ENCODE results near the gene PLXNA1.

PLXNA1 gene

GRCh38 chr3:126941721-126942270, 41.1 kb upstream of the PLXNA1 start:
- no peak overlapping the region for H3K4me3 ChIP-seq (ENCODE audit: low read depth, low read length)
- TF ChIP-seq POLR2A (IDR thresholded peaks at IDR 0.05; ENCODE audit: extremely low read depth, insufficient read length) (no peak), MYC (IDR thresholded peaks at IDR 0.05; ENCODE audit: low read depth, low read length) (no peak)
- TF ChIP-seq, protein P1, sequence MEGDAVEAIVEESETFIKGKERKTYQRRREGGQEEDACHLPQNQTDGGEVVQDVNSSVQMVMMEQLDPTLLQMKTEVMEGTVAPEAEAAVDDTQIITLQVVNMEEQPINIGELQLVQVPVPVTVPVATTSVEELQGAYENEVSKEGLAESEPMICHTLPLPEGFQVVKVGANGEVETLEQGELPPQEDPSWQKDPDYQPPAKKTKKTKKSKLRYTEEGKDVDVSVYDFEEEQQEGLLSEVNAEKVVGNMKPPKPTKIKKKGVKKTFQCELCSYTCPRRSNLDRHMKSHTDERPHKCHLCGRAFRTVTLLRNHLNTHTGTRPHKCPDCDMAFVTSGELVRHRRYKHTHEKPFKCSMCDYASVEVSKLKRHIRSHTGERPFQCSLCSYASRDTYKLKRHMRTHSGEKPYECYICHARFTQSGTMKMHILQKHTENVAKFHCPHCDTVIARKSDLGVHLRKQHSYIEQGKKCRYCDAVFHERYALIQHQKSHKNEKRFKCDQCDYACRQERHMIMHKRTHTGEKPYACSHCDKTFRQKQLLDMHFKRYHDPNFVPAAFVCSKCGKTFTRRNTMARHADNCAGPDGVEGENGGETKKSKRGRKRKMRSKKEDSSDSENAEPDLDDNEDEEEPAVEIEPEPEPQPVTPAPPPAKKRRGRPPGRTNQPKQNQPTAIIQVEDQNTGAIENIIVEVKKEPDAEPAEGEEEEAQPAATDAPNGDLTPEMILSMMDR (IDR thresholded peaks at IDR 0.05; ENCODE audit: low read depth, low read length): no peak
- TF ChIP-seq, protein P2, sequence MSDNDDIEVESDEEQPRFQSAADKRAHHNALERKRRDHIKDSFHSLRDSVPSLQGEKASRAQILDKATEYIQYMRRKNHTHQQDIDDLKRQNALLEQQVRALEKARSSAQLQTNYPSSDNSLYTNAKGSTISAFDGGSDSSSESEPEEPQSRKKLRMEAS (IDR thresholded peaks at IDR 0.05; ENCODE audit: low read depth, low read length): no peak
- DNase-seq (ENCODE audit: low read depth): peak; percentile 26

DNA sequence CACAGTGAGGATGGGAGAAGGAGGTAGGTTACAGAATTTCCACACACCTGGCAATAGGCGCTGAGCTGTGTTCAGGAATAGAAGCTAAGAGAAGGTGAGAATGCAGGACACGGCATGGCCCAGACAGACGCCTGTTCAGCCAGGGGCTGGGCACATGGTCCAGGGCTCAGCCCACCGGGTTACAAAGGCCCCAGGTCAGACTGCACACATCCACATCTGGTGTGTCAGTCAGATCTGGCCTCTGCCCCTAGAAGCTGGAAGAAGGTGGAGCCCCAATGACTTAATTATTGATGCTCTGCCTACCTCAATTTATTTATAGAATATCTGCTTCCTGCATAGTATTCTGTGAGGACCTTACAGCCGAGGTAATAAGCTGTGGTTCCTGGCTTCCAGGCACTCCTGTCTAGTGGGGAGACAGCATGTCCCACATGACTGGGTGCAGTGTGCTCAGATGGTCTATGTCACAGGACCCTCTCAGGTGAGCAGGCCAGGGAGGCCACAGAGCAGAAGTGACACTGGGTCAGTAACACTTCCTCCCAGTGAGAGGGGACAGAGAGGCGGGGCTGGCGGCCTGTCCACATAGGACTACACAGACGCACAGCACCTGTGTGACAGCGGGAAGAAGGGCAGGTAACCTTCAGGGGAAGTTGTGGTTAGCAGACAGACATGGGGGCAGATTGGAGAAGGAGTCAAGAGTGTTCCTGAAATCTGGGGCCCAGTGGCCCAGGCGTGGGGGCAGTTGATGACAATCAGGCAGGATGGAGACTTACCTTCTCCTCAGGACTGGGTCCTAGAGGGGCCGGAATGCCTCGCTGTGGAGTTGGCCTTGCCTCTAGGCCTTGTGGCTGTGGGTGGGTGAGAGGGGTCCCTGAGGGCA, 38.6 kb upstream of the PLXNA1 start:
- H3K4me3 ChIP-seq (ENCODE audit: low read depth, low read length): no peak overlapping the region
- DNase-seq (ENCODE audit: low read depth): no peak
- TF ChIP-seq MYC (IDR thresholded peaks at IDR 0.05; ENCODE audit: low read depth, low read length): no peak
- TF ChIP-seq, protein P2 (IDR thresholded peaks at IDR 0.05; ENCODE audit: low read depth, low read length): no peak
- no peak for TF ChIP-seq POLR2A (IDR thresholded peaks at IDR 0.05; ENCODE audit: extremely low read depth, insufficient read length)
- TF ChIP-seq, protein P1 (IDR thresholded peaks at IDR 0.05; ENCODE audit: low read depth, low read length): no peak

- no peak for DNase-seq (ENCODE audit: low read depth)
These were observed 37.7 kb upstream of the PLXNA1 start for GRCh38 chr3:126945171-126945721.

GRCh38 chr3:126945891-126946290, 37.0 kb upstream of the PLXNA1 start:
- no peak overlapping the region for H3K4me3 ChIP-seq (ENCODE audit: low read depth, low read length)
- no peak for DNase-seq (ENCODE audit: low read depth)
- no peak for TF ChIP-seq POLR2A (IDR thresholded peaks at IDR 0.05; ENCODE audit: extremely low read depth, insufficient read length)
- TF ChIP-seq, protein P1 (IDR thresholded peaks at IDR 0.05; ENCODE audit: low read depth, low read length): no peak
- no peak for TF ChIP-seq MYC (IDR thresholded peaks at IDR 0.05; ENCODE audit: low read depth, low read length)
- TF ChIP-seq, protein P2 (IDR thresholded peaks at IDR 0.05; ENCODE audit: low read depth, low read length): no peak

More at GRCh38 chr3:126945171-126945721, 37.7 kb upstream of the PLXNA1 start:
- no peak overlapping the region for H3K4me3 ChIP-seq (ENCODE audit: low read depth, low read length)
- no peak for TF ChIP-seq POLR2A (IDR thresholded peaks at IDR 0.05; ENCODE audit: extremely low read depth, insufficient read length)
- TF ChIP-seq, protein P1 (IDR thresholded peaks at IDR 0.05; ENCODE audit: low read depth, low read length): peak; percentile 8

GRCh38 chr3:126946405-126946804, 36.5 kb upstream of the PLXNA1 start:
- no peak for DNase-seq (ENCODE audit: low read depth)
- no peak overlapping the region for H3K4me3 ChIP-seq (ENCODE audit: low read depth, low read length)
- TF ChIP-seq, protein P1 (IDR thresholded peaks at IDR 0.05; ENCODE audit: low read depth, low read length): no peak
- TF ChIP-seq, protein P2 (IDR thresholded peaks at IDR 0.05; ENCODE audit: low read depth, low read length): no peak
- TF ChIP-seq MYC (IDR thresholded peaks at IDR 0.05; ENCODE audit: low read depth, low read length) (no peak), POLR2A (IDR thresholded peaks at IDR 0.05; ENCODE audit: extremely low read depth, insufficient read length) (no peak)
